ENCODE data around the gene MFAP4. TPM values are rescaled to one million over a fixed set of nuclear protein-coding genes. Genes with fewer than 3 reads are reported as not detected.

MFAP4 gene
- total and polyA plus RNA-seq, 3 donors from 2014 or later: 24.0 to 108 (median 55.7) TPM

- Histone ChIP-seq H3K4me1 (no peaks in the 10 kb centered on the region), H3K36me3 (ENCODE audit: low read depth, missing control alignments) (no peaks in the 10 kb centered on the region), H3K4me3 (no peak overlapping the region), H3K27ac (no peak overlapping the region), H3K9me3 (no peaks in the 10 kb centered on the region), H3K27me3 (no peaks in the 10 kb centered on the region)
- 85 to 90% methylated on average over 22 to 28 of the region's 28 CpGs for WGBS, 2 donors
- intact Hi-C loops (cut with DNase I; ENCODE audit: low total_unique reads): no loop called here
- TF ChIP-seq POLR2A (IDR thresholded peaks at IDR 0.05) (no peak), CTCF (IDR thresholded peaks at IDR 0.05) (no peak)
- DNase-seq: no peak
Measured at GRCh38 chr17:19414396-19415280, 27.6 kb upstream of the MFAP4 start.

GRCh38 chr17:19413761-19414160 lies 26.8 kb upstream of the MFAP4 start:
- H3K4me3 ChIP-seq: no peak overlapping the region
- intact Hi-C loops (cut with DNase I; ENCODE audit: low total_unique reads): no loop called here
- H3K27me3 ChIP-seq: no peaks in the 10 kb centered on the region
- no peaks in the 10 kb centered on the region for H3K9me3 ChIP-seq
- no peak for DNase-seq
- H3K27ac ChIP-seq: no peak overlapping the region
- TF ChIP-seq CTCF (IDR thresholded peaks at IDR 0.05) (no peak), POLR2A (IDR thresholded peaks at IDR 0.05) (no peak)
- 88 to 100% methylated on average over 4 to 5 of the region's 5 CpGs for WGBS, 2 donors
- no peaks in the 10 kb centered on the region for H3K4me1 ChIP-seq
- no peaks in the 10 kb centered on the region for H3K36me3 ChIP-seq (ENCODE audit: low read depth, missing control alignments)

GRCh38 chr17:19412984-19413383 lies 26.0 kb upstream of the MFAP4 start:
- intact Hi-C loops (cut with DNase I; ENCODE audit: low total_unique reads): no loop called here
- Histone ChIP-seq H3K27ac (no peak overlapping the region), H3K36me3 (ENCODE audit: low read depth, missing control alignments) (no peaks in the 10 kb centered on the region), H3K4me1 (no peaks in the 10 kb centered on the region), H3K9me3 (no peaks in the 10 kb centered on the region), H3K4me3 (no peak overlapping the region), H3K27me3 (no peaks in the 10 kb centered on the region)
- no peak for DNase-seq
- 86 to 91% methylated on average over 10 to 12 of the region's 12 CpGs for WGBS, 2 donors
- TF ChIP-seq CTCF (IDR thresholded peaks at IDR 0.05) (no peak), POLR2A (IDR thresholded peaks at IDR 0.05) (no peak)

- no peaks in the 10 kb centered on the region for H3K4me1 ChIP-seq
- H3K4me3 ChIP-seq: no peak overlapping the region
- no peak overlapping the region for H3K27ac ChIP-seq
- DNase-seq: no peak
- H3K27me3 ChIP-seq: no peaks in the 10 kb centered on the region
- TF ChIP-seq POLR2A (IDR thresholded peaks at IDR 0.05) (no peak), CTCF (IDR thresholded peaks at IDR 0.05) (no peak)
- H3K36me3 ChIP-seq (ENCODE audit: low read depth, missing control alignments): no peaks in the 10 kb centered on the region
- 97 to 98% methylated on average over 7 to 16 of the region's 16 CpGs for WGBS, 2 donors
- intact Hi-C loops (cut with DNase I; ENCODE audit: low total_unique reads): no loop called here
- H3K9me3 ChIP-seq: no peaks in the 10 kb centered on the region
Measured at GRCh38 chr17:19412510-19412909, 25.5 kb upstream of the MFAP4 start.

GRCh38 chr17:19411631-19412030 lies 24.6 kb upstream of the MFAP4 start:
- Histone ChIP-seq H3K36me3 (ENCODE audit: low read depth, missing control alignments) (no peaks in the 10 kb centered on the region), H3K4me1 (no peaks in the 10 kb centered on the region), H3K27me3 (no peaks in the 10 kb centered on the region), H3K4me3 (no peak overlapping the region), H3K27ac (no peak overlapping the region), H3K9me3 (no peaks in the 10 kb centered on the region)
- TF ChIP-seq POLR2A (IDR thresholded peaks at IDR 0.05) (no peak), CTCF (IDR thresholded peaks at IDR 0.05) (no peak)
- intact Hi-C loops (cut with DNase I; ENCODE audit: low total_unique reads): no loop called here
- 70 to 78% methylated on average over 7 to 9 of the region's 9 CpGs for WGBS, 2 donors
- no peak for DNase-seq
